ENCODE results near the gene FRMD4A.
"Not testable (repeated sequence)": the region's sequence is repeated elsewhere in the genome, so short reads cannot be mapped to it uniquely, and the experiment has no call there.

Gene FRMD4A

DNA sequence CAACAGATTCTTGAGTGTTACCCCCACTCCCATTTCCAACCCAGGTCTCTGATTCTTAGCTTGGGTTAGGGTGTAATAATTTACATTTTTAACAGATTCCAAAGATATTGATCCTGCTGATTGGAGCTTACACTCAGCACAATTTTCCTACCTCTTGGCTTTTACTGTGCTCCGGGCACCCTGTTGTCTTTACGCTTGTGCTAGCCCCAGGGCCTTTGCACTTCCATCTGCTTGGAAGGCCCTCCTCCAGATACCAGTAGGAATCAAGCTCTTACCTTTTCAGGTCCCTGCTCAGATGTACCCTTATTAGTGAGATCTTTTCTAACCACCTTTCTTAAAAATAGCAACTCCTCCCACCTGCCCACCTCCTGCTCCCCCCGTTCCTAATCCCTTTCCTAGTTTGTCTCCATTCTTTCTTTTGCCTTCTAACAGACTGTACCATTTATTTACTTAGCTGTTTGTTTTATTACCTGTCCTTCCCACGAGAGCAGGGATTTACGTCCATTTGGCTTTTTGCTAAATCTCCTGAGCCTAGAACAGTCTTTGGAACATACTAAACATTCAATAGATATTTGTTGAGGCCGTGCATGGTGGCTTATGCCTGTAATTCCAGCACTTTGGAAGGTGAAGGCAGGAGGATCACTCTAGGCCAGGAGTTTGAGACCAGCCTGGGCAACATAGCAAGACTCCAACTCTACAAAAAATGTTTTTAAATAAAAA, 427.7 kb downstream of the FRMD4A start:
- no peak for DNase-seq

DNA sequence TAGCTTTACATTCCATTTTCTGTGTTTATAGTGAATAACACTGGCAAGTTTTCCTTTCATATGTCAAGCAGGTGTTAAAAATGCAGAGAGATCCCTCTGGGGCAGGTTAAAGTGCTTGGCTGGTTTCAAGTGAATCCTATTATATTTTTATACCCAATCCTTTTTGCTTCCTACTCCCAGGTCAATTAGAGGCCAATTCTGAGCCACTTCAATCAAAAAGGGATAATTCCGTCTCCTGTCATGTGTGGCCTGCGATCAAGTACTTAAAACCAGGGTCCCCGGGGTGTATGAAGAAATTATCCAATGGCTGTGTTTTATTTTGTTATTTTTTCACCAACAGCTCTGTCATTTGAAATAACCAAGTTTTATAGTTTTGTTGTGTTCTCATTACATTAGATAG, 430.8 kb downstream of the FRMD4A start:
- no peak for DNase-seq

DNA sequence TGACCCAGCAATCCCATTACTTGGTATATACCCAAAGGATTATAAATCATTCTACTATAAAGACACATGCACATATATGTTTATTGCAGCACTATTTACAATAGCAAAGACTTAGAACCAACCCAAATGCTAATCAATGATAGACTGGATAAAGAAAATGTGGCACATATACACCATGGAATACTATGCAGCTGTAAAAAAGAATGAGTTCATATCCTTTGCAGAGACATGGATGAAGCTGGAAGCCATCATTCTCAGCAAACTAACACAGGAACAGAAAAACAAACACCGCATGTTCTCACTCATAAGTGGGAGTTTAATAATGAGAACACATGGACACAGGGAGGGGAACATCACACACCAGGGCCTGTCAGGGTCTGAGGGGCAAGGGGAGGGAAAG, 434.6 kb downstream of the FRMD4A start:
- not testable (repeated sequence) for DNase-seq

GRCh38 chr10:13894412-13895093, 436.2 kb downstream of the FRMD4A start:
- no peak for DNase-seq

DNA sequence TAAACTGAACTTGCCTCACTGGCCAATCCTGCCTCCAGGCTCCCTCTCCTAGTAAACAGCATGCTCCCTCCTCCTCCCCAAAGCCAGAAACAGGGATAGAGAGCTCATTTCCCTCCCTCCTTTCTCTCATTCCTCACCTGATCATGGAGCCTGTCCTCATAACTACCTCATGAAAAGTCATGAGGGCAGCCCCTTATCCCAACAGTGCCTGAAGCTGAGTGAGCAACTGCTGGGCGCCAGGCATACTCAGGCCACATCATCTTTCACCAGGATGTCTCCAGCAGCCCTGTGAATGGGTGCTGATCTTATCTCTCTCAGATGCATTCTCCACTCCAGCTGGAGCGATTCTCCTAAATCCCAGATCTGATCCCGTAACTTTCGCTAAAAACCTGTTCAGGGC, 436.8 kb downstream of the FRMD4A start:
- DNase-seq = no peak

GRCh38 chr10:13892871-13893270, 437.9 kb downstream of the FRMD4A start:
- DNase-seq = no peak

DNA sequence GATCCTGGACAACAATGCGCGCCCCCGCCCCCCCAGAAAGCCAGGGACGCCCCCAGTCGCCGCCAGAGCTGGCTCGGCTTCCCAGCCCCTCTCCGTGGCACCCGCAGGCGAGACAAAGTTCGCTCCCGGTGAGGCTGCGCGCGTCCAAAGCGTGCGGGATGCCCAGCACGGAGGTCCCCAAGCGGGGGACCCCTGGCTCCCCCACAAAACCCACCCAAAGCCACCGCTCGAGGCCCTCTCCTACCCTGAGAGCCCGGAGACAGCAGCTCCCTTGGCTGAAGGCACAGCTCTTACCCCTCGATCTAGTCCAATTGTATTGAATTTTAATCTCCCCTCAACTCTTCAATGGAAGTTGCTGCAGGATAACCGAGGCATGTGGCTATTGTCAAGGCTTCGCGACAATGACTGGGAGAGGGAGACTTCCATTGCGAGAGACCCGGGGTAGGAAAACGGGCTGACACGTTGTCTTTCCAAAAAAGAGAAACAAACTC, 438.7 kb downstream of the FRMD4A start:
- DNase-seq = no peak

GRCh38 chr10:13891128-13892000, 439.4 kb downstream of the FRMD4A start:
- no peak for DNase-seq

DNA sequence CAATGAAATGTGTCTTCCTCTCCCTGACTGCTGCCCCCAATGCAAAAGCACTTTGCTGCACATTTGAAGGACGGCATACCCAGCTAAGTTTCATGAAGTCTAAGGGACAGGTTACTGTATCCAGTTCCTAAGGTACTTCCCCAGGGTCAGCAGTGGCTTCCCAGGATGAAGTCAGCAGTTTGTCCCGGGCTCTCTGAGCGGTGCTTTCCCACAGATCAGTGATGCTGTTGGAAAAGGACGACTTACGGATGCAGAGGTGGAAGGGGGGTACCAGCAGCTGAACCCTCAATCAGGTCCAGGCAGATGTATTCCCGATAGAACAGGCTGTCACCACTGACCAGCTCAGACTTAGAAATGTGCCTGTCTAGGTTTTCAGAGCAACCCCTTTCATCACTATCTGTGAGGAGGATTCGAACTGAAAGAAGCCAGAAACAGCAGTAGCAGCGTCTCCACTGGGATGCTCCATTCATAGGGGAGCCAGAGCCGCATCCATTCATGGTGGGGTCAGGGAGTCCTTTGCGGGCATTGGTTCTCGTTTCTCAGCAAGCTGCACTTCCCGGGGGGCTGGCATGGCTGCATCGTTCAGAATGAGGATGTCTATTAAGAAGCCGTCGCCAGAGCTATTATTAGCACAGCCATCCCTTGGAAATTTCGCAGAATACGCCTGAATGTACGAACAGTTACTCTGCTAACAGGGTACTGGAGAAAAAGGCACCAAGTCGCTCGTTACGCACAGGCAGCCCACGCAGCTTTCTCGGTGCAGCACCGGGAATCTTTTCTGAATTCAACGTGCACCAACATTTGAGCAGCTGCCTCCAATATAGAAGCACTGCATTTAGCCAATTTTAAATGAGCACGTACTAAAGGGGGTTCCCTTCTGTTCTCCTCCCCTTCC, 440.2 kb downstream of the FRMD4A start:
- no peak for DNase-seq

GRCh38 chr10:13887761-13888160, 443.0 kb downstream of the FRMD4A start:
- no peak for DNase-seq

- no peak for DNase-seq
Observed at GRCh38 chr10:13885238-13885990, 445.3 kb downstream of the FRMD4A start.

GRCh38 chr10:13883636-13884444, 446.9 kb downstream of the FRMD4A start:
- no peak for DNase-seq

- no peak for DNase-seq
Observed at GRCh38 chr10:13882119-13882711, 448.5 kb downstream of the FRMD4A start.

DNA sequence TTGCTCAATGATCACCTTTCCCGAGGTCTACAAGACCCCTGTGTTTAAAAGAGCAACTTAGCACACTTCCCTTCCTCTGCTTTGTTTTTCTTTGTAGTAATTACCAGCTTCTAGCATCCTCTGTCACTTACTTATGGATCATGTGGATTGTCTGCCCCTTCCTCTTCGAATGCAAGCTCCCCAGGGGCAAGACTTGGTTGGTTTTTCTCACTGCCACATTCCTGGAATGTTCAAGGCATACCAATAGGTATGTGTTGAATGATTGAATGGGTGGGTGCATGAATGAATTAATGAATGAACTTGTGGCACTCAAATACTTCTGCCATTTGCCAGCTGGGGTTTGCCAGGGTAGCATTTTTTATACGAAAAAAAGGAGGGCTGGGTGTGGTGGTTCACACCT, 450.0 kb downstream of the FRMD4A start:
- no peak for DNase-seq

DNA sequence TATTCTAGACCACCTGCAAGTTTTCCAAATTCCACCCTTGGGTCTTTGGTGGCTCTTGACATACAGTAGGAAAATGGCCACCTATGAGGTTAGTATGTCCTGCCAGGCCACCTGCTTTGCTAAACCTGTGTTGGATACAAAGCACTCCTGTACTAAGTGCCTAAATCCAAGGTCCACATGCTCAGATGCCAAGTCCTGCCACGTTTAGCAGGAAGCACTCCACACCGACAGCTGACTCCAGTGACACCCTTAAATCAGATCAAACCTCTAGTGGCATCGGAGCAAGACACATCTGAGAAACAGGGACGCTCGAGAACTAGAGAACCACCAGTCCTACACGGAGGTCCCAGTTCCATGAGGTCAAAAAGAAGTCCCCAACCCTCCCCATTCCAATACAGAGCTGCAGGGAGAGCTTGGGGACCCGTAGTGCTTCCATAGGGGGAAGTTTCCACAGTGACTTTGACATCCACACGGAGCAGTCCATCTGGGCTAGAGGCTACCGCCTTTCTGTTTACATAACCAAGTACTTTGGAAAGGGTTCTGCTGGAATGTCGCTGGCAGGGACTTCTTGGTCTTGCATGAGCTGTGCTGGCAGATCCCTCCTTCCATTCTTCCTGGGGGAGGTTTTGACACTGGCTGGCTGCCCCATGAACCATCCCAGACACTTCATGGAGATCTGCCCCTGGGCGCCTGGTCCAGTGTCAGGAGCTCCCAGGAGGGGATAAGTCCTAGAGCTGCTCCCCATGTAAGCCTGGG, 453.4 kb downstream of the FRMD4A start:
- DNase-seq = no peak

GRCh38 chr10:13873196-13873595, 457.5 kb downstream of the FRMD4A start:
- DNase-seq = no peak

DNA sequence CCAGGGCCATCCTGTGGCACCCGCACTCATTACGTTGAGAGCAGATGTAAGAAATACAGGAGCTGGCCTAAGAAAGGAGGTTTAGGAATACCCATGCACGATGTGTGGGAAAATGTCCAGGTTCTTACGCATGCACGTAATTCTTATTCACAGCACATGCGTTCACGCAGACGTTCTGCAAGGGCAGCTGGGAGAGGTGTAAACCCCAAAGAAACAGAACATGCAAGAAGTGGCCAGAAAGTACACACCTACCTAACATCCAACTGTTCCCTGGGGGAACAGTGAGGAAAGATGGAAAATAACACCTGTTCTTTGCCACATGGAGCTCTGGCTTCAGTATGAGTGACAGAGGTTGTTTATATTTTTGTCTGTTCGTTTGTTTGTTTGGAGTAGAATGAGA, 458.3 kb downstream of the FRMD4A start:
- DNase-seq = no peak

GRCh38 chr10:13871776-13872175, 458.9 kb downstream of the FRMD4A start:
- DNase-seq = no peak

DNA sequence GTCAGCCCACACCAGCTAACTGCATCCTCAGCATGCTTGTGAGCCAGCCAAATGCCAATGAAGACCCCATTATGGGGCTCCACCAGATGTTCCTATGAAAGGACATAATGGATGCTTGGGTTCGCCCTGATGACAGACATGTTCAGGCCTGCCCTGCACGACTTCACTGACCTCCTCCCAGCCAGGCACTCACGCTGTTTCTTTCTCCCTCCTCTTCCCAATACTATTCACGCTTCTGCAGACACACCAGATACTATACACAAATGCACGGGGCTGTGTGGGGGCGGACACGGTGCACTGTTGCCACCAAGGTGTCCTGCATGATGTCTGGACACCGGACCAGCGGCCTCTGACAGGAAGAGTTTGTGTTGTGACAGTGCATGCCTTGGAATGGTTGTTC, 459.7 kb downstream of the FRMD4A start:
- no peak for DNase-seq

DNA sequence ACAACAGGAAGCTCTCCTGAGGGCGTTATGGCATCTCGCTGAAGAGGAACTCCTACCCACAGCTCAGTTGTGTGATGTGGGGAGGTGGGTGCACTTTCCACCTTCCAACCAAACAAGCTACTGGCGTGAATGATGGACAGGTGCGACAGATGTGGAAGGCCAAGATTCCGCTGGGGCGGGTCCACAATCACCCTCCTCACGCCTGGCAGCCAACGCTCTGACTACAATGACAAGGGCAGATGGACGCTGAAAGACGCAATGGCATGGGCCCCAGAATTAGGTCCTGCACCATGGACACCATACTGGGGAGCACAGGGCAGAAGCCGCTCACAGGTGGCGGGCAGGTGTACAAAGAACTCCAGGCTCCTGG, 461.4 kb downstream of the FRMD4A start:
- no peak for DNase-seq

Measured in NCI-H2081 (cell line).